ENCODE measurements around the gene PRAMEF8.
"Not testable (repeated sequence)": the region's sequence is repeated elsewhere in the genome, so short reads cannot be mapped to it uniquely, and the experiment has no call there.

PRAMEF8 gene

GRCh38 chr1:13285037-13285436 is at the start of gene PRAMEF8:
TSS of gene PRAMEF8 (minus strand) at chr1:13285137. CDS start at chr1:13284091, 1,046 bp downstream.
- not testable (repeated sequence) for DNase-seq (ENCODE audit: low read depth, low spot score)

- not testable (repeated sequence) for DNase-seq (ENCODE audit: low read depth, low spot score)
Measured at GRCh38 chr1:13315281-13315680, 30.3 kb upstream of the PRAMEF8 start, which contains the start of gene PRAMEF15. TSS of gene PRAMEF15 (plus strand) at chr1:13315581. CDS start at chr1:13318408, 2,827 bp downstream.

DNA sequence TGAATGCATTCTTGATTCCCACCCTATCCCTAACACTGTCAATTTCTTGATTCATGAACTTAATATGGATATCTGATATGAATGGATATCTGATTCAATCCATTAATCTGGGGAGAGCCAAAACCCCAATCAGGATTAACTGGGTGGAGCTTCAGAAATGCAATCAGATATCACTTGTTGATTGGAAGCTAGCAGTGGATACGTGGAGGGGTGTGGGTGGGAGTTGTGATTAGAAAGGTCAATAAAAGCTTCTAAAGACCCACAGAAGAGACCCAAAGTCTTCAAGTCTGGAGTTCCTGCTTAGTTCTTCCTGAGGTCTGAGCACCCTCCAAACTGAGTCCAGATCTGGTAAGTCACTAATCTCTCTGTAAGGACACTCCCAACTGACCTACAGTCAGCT is 18.3 kb upstream of the PRAMEF8 start, which contains the start of gene PRAMEF33:
Gene PRAMEF33, plus strand, starts transcription at position 301 of the 400 bp plus-strand sequence. CDS start 2,416 bp downstream, outside the sequence.
- not testable (repeated sequence) for DNase-seq (ENCODE audit: low read depth, low spot score)

DNA sequence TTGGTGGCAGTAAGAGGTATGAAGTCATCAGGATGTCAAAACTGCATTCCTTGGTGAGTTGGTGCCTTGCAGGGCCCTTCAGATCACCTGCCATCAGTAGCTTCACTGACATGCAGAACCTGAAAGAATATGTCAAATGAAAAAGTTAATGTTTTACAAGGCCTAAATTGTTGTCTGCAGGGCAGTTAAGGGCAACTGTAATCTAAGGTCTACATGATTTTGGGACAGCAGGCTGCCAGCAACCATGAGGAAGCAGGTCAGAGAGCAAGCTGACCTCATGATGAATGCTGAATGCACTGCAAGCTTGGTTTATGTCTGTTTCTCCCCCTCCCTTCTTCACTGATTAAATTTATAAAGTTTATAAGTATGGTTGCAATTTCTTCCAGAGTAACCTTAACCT is 17.3 kb upstream of the PRAMEF8 start:
- not testable (repeated sequence) for DNase-seq (ENCODE audit: low read depth, low spot score)

DNA sequence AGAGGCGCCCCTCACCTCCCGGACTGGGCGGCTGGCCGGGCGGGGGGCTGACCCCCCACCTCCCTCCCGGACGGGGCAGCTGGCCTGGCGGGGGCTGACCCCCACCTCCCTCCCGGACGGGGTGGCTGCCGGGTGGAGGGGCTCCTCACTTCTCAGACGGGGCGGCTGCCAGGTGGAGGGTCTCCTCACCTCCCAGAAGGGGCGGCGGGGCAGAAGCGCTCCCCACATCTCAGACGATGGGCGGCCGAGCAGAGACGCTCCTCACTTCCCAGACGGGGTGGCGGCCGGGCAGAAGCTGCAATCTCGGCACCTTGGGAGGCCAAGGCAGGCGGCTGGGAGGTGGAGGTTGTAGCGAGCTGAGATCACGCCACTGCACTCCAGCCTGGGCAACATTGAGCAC is 13.8 kb upstream of the PRAMEF8 start:
- not testable (repeated sequence) for DNase-seq (ENCODE audit: low read depth, low spot score)

DNA sequence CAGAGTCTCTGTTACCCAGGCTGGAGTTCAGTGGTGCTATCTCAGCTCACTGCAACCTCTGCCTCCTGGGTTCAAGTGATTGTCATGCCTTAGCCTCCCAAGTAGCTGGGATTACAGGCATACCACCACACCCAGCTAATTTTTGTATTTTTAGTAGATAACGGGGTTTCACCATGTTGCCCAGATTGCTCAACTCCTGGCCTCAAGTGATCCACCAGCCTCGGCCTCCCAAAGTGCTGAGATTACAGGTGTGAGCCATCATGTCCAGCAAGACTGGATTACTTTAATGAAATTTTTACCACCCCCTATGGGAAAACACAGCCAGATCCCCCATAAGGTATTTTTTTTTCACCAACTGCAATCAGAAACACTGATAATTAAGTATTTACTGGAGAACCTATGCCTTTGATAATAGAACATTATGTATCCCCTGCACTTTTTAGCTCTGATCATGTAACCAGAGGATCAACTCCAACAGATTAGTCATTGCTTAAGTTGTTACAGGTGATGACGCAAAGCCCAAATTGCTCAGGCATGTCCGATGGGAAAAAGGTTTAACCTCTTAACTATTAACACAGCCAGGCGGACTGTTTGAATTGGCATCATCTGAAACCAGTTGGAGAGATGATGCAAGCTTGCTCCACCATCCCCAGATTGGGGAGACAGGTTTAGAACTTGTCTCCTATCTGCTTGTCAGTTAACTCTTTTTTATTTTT is 12.4 kb upstream of the PRAMEF8 start:
- not testable (repeated sequence) for DNase-seq (ENCODE audit: low read depth, low spot score)

- not testable (repeated sequence) for DNase-seq (ENCODE audit: low read depth, low spot score)
Measured at GRCh38 chr1:13289030-13289429, 4.1 kb upstream of the PRAMEF8 start.

- not testable (repeated sequence) for DNase-seq (ENCODE audit: low read depth, low spot score)
Measured at GRCh38 chr1:13279617-13280016, 5.3 kb downstream of the PRAMEF8 start.

DNA sequence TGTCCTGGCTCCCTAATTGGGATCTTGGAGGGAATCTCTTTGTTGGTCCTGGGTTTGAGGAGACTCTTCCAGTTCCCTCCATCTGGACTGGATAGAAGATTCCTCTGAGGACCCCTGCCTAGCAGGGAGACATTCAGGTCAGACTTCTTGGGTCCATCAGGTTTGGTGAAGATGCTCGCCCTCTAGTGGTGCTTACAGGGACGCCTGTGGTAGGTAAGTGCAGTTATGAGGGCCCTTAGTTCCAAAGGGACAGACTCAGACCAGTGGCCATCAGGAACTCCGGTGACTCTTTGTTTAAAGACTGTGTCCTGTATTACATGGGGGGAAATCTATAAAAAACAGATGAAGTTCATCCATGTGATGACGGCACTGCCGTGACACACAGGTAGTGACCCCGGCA is 7.9 kb downstream of the PRAMEF8 start:
- DNase-seq (ENCODE audit: low read depth, low spot score): not testable (repeated sequence)

- DNase-seq (ENCODE audit: low read depth, low spot score): not testable (repeated sequence)
Measured at GRCh38 chr1:13265124-13265523, 19.8 kb downstream of the PRAMEF8 start.

DNA sequence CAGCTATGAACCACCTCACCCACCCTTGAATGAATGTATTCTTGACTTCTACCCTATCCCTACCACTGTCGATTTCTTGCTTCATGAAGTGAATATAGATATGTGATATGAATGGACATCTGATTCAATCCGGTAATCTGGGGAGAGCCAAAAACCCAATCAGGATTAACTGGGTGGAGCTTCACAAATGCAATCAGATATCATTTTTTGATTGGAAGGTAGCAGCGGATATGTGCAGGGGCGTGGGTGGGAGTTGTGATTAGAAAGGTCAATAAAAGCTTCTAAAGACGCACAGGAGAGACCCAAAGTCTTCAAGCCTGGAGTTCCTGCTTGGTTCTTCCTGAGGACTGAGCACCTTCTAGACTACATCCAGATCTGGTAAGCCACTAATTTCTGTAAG is 31.0 kb downstream of the PRAMEF8 start, which contains the start of gene PRAMEF5:
Gene PRAMEF5, plus strand, starts transcription at position 301 of the 400 bp plus-strand sequence. CDS start 5,071 bp downstream, outside the sequence.
- not testable (repeated sequence) for DNase-seq (ENCODE audit: low read depth, low spot score)

GRCh38 chr1:13247122-13247521 is 37.8 kb downstream of the PRAMEF8 start:
- not testable (repeated sequence) for DNase-seq (ENCODE audit: low read depth, low spot score)

DNA sequence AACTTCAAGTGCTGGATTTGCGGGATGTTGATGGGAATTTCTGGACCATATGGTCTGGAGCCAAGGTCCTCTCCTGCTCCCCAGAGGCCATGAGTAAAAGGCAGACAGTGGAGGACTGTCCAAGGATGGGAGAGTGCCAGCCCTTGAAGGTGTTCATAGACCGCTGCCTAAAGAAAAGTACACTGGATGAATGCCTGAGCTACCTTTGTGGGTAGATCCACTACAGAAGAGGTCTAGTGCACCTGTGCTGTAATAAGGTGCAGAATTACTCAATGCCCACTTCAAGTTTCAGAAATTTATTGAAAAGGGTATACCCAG is 38.4 kb downstream of the PRAMEF8 start:
- not testable (repeated sequence) for DNase-seq (ENCODE audit: low read depth, low spot score)

DNA sequence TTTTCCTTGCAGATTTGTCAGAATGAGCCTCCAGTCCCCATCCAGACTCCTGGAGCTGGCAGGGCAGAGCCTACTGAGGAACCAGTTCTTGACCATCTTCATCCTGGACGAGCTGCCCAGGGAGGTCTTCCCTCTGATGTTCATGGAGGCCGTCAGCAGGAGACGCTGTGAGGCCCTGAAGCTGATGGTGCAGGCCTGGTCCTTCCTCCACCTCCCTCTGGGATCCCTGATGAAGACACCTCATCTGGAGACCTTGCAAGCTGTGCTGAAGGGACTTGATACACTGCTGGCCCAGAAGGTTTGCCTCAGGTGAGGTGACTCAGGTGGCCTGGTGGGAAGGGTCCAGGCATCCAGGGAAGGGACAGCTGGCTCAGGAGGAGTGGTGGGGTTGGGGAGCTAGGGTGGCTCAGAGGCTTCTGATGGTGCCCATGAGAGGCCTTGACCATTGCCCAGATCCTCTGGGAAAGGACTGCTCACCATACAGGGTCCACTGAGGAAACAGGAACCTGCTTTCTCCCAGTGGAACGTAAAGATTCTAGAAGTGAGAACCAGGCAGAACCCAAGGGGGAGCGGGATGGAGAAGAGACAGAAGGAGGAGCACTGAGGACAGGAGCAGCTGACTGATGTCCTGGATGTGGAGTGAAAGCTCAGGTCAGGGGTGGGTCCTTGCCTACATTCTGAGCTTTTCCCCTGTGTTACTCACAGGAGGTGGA is 38.9 kb downstream of the PRAMEF8 start:
- DNase-seq (ENCODE audit: low read depth, low spot score): not testable (repeated sequence)

DNA sequence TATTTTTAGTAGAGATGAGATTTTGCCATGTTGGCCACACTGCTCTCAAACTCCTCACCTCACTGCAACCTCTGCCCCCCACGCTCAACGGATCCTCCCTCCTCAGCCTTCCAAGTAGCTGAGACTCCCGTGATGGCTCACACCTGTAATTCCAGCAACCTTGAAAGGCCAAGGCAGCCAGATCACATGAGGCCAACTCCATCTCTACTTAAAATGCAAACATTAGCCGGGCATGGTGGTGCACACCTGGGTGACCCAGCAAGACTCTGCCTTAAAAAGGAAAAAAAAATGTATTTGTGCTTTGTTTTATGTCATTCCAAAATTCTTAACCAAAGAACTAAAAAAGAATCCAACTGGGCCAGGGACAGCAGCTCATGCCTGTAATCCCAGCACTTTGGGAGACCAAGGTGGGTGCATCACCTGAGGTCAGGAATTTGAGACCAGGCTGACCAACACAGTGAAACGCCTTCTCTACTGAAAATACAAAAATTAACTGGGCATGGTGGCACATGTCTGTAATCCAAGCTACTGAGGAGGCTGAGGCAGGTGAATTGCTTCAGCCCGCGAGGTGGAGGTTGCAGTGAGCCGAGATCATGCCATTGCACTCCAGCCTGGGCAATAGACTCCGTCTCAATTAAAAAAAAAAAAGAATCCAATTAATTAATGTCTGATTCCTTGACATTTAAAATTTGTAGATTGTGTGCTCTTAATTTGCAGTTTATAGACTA is 41.2 kb downstream of the PRAMEF8 start:
- DNase-seq (ENCODE audit: low read depth, low spot score): not testable (repeated sequence)

DNA sequence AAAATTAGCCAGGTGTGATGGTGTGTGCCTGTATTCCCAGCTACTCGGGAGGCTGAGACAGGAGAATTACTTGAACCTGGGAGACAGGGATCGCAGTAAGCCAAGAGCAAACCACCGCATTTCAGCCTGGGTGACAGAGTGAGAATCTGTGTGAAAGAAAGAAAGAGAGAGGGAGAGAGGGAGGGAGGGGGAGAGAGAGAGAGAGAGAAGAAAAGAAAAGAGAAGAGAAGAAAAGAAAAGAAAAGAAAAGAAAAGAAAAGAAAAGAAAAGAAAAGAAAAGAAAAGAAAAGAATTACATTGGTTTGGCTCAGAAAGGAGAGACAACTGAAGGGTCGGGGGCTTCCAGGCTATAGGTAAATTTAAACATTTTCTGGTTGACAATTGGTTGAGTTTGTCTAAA is 45.3 kb downstream of the PRAMEF8 start:
- DNase-seq (ENCODE audit: low read depth, low spot score): not testable (repeated sequence)

GRCh38 chr1:13237572-13237971 is 47.4 kb downstream of the PRAMEF8 start:
- DNase-seq (ENCODE audit: low read depth, low spot score): not testable (repeated sequence)

DNA sequence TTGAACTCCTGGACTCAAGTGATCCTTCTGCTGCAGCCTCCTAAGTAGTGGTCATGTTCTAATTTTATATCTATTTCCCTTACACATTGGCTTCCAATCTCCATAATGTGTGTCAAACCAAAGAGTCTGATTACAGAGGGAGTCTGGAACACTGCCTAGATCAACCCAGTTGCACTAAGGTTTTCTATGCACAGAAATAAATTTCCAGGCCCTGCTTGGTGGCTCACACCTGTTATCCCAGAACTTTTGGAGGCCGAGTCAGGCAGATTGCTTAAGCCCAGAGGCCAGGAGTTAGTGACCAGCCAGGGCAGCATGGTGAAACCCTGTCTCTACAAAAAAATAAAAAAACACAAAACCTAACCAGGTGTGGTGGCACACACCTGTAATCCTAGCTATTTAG is 50.9 kb downstream of the PRAMEF8 start:
- not testable (repeated sequence) for DNase-seq (ENCODE audit: low read depth, low spot score)

DNA sequence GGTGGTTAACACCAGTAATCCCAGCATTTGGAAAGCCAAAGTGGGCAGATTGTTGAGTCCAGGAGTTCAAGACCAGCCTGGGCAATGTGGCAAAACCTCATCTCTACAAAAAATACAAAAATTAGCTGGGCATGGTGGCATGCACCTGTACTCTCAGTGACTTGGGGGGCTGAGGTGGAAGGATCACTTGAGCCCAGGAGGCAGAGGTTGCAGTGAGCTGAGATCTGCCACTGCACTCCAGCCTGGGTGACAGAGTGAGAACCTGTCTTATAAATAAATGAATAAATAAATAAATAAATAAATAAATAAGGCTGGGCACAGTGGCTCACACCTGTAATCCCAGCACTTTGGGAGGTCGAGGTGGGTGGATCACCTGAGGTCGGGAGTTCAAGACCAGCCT is 52.9 kb downstream of the PRAMEF8 start:
- not testable (repeated sequence) for DNase-seq (ENCODE audit: low read depth, low spot score)
